GM21786 (cell line): Measurements from ENCODE around the gene RBMS3.

ENCODE experiments used
- ATAC-seq: cut with Tn5 transposase; IDR thresholded peaks from one replicate; pipeline ENCODE4 v1.9.1; 2021; ENCODE audit not compliant: unreplicated experiment

Gene RBMS3

GRCh38 chr3:29701326-29701983 lies 420.6 kb downstream of the RBMS3 start:
- ATAC-seq = no peak

- ATAC-seq = no peak
These were observed 425.3 kb downstream of the RBMS3 start for GRCh38 chr3:29705906-29706844.

GRCh38 chr3:29708884-29709283 lies 428.0 kb downstream of the RBMS3 start:
- ATAC-seq = no peak

- ATAC-seq = no peak
These were observed 430.4 kb downstream of the RBMS3 start for GRCh38 chr3:29711255-29711771.

- no peak for ATAC-seq
These were observed 435.3 kb downstream of the RBMS3 start for GRCh38 chr3:29716213-29716612.

- ATAC-seq = no peak
These were observed 437.8 kb downstream of the RBMS3 start for GRCh38 chr3:29718661-29719065.

- ATAC-seq = no peak
These were observed 439.8 kb downstream of the RBMS3 start for GRCh38 chr3:29720665-29721064.

- no peak for ATAC-seq
These were observed 440.9 kb downstream of the RBMS3 start for GRCh38 chr3:29721789-29722188.

GRCh38 chr3:29731050-29731449 lies 450.2 kb downstream of the RBMS3 start:
- no peak for ATAC-seq

GRCh38 chr3:29741231-29741630 lies 460.4 kb downstream of the RBMS3 start:
- ATAC-seq = no peak

GRCh38 chr3:29745232-29745870 lies 464.5 kb downstream of the RBMS3 start:
- no peak for ATAC-seq

- no peak for ATAC-seq
These were observed 465.4 kb downstream of the RBMS3 start for GRCh38 chr3:29746163-29746760.

GRCh38 chr3:29747991-29748390 lies 467.1 kb downstream of the RBMS3 start:
- ATAC-seq = no peak

- ATAC-seq = no peak
These were observed 470.9 kb downstream of the RBMS3 start for GRCh38 chr3:29751647-29752314.

GRCh38 chr3:29754346-29754745 lies 473.5 kb downstream of the RBMS3 start:
- no peak for ATAC-seq

GRCh38 chr3:29755416-29755815 lies 474.5 kb downstream of the RBMS3 start:
- ATAC-seq = no peak

GRCh38 chr3:29757054-29757777 lies 476.3 kb downstream of the RBMS3 start:
- no peak for ATAC-seq

GRCh38 chr3:29758108-29758433 lies 477.2 kb downstream of the RBMS3 start:
- no peak for ATAC-seq

GRCh38 chr3:29758434-29759322 lies 477.8 kb downstream of the RBMS3 start:
- ATAC-seq = no peak
